HG02588 (cell line): ENCODE results near the gene NEDD4L.

Experiments used
- ATAC-seq: cut with Tn5 transposase; IDR thresholded peaks from one replicate; pipeline ENCODE4 v1.9.1; 2021; ENCODE audit warnings: mild to moderate bottlenecking, moderate library complexity; ENCODE audit not compliant: unreplicated experiment

The NEDD4L gene

GRCh38 chr18:58088691-58089065 is 44.7 kb downstream of the NEDD4L start:
- no peak for ATAC-seq

GRCh38 chr18:58091099-58091611 is 47.1 kb downstream of the NEDD4L start:
- peak; percentile 85 for ATAC-seq

DNA sequence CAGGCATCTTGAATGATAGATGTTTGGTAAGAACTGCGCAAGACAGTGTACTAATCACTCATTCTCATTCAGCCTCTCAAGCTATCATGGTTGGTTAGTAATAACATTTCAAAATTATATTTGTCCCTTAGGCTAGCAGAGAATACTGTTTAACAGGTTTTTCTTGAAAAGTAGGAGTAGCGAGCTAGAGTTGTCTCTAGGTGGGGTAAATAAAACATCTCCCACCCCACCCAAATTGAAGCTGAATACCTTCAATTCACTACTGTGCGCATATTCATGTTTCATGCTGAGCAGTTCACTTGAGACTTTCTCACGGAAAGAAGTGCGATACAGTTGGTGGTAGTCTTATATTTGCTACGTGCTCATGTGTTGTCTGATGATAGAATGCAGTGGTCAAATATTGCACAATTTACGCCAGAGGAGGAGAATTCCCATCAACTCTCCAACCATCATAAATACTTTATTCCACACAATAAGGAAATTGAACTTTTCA is 49.3 kb downstream of the NEDD4L start:
- ATAC-seq, result no peak

- no peak for ATAC-seq
These were observed 51.2 kb downstream of the NEDD4L start for GRCh38 chr18:58095222-58095621.

DNA sequence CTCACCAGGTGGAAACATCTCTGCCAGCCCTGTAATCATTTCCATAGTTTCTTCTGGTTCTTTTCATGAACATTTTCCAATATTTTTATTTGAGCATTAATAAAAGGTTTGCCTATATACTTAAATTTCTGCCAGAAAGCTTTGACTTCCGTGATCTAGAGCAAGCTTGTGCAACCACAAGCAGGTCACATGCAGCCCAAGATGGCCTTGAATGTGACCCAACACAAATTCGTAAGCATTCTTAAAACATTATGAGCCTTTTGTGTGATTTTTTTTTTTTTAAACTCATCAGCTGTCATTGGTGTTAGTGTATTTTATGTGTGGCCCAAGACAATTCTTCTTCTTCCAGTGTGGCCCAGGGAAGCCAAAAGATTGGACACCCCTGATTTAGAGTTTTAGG is 51.6 kb downstream of the NEDD4L start:
- ATAC-seq, result no peak

DNA sequence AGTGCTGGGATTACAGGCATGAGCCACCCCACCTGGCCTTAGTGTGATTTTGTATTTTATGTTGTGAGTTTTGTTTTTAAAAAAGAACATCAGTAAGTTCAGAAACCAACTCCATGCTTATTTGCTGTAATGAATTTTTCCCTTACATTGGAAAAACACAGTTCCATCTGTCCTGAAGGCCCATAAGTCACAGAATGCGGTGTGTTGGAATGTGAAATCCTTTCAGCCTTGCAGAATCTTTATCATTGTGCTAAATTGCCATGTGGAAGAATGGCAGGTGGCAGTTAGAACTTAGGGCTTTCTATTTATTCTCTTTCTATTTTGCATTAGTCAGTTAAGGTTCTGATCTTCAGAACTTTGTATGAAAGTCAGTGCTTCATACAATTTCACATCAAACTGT is 52.6 kb downstream of the NEDD4L start:
- no peak for ATAC-seq

GRCh38 chr18:58097121-58097906 is 53.3 kb downstream of the NEDD4L start:
- ATAC-seq, result no peak

DNA sequence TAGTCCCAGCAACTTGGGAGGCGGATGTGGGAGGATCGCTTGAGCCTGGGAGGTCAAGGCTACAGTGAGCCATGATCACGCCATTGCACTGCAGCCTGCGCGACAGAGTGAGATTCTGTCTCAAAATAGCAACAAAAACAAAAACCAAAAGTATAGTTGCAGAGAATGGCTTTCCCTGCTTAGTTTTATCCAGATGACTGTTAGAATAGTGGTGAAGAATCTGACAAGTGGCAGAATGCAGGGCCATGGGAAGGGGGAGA is 53.8 kb downstream of the NEDD4L start:
- ATAC-seq, result no peak

- no peak for ATAC-seq
These were observed 54.7 kb downstream of the NEDD4L start for GRCh38 chr18:58098706-58099105.

- peak; percentile 55 for ATAC-seq
These were observed 56.1 kb downstream of the NEDD4L start for GRCh38 chr18:58100154-58100553.

GRCh38 chr18:58101291-58101794 is 57.3 kb downstream of the NEDD4L start:
- ATAC-seq, result no peak

DNA sequence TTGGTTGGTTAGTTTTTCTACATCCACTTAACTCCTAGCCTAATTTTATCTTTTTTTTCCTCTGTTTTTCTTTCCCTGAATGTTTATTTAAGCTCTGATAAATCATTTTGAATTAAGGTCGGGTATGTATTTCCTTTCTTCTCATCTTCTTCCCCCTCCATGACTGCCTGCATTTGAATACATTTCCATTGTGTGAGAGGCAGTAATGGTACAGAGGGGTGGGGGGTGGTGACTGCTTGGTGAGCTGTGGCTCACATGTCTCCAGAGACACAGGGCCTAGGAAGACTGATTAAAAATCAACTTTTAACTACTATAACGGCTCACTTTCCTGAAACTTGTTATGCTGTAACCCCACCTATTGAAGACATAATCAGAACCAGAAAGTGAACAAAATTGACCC is 58.0 kb downstream of the NEDD4L start:
- ATAC-seq, result no peak

DNA sequence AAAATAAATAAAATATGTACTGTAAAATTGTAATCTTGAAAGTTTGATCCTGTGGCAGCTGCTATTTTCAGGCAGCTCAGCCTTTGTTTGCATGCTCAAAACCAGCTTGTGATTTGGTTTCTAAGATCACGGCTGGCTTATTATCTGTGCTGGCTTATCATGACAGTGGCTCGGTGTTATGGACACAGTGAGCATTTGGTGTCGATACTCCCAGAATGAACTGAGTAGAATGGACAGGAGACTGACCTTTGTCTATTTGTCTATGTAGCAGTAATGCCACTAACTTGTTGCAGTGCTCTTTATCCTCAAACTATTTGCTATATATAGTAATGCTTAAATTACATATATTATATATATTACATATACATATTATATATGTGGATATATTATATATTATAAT is 58.8 kb downstream of the NEDD4L start:
- ATAC-seq, result no peak

- ATAC-seq, result no peak
These were observed 59.4 kb downstream of the NEDD4L start for GRCh38 chr18:58103339-58103985.

DNA sequence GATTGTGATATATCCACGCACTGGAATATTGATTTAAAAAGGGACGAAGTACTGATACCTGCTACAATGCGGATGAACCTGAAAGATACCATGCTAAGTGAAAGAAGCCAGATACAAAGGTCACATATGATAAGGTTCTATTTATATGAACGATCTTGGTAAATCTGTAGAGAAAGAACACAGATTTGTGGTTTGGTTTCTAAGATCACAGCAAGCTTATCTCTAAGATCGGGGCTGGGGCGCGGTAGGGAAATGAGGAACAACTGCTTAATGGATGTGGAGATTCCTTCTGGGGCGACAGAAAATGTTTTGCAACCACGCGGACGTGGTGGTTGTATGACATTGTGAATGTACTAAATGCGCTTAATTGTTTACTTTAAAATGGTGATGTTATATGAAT is 60.1 kb downstream of the NEDD4L start:
- ATAC-seq, result no peak

DNA sequence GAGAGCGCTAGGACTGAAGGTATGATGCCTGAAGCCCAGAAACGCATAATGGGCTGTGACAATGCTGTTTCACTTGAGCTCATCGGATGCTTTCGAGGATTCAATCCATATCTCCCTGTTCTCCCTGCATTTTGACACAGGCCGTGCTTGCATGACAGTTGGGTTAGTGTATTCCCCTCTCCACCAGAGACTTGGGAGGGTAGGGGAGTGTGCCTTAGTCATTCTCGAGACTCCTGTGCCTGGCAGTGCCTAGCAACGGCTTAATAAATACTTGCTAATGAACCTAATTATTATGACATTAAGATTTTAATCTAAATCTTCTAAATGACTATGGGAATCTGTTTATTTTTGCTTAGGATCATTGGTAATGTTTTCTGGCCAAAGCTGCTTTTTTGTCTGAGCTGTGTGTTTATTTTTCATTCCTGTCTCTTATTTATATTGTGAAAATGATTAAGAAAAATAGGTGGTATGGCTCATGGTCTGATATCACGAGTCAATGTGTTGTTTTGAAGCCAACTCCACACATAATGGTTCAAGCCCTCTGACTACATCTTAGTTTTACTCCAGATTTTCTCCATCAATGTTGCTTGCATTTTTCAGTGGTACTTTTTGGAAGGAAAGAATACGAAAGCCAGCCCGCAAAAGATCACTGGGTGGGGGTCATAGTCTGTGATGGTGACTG is 61.3 kb downstream of the NEDD4L start:
- no peak for ATAC-seq

- no peak for ATAC-seq
These were observed 61.8 kb downstream of the NEDD4L start for GRCh38 chr18:58105888-58106260.

DNA sequence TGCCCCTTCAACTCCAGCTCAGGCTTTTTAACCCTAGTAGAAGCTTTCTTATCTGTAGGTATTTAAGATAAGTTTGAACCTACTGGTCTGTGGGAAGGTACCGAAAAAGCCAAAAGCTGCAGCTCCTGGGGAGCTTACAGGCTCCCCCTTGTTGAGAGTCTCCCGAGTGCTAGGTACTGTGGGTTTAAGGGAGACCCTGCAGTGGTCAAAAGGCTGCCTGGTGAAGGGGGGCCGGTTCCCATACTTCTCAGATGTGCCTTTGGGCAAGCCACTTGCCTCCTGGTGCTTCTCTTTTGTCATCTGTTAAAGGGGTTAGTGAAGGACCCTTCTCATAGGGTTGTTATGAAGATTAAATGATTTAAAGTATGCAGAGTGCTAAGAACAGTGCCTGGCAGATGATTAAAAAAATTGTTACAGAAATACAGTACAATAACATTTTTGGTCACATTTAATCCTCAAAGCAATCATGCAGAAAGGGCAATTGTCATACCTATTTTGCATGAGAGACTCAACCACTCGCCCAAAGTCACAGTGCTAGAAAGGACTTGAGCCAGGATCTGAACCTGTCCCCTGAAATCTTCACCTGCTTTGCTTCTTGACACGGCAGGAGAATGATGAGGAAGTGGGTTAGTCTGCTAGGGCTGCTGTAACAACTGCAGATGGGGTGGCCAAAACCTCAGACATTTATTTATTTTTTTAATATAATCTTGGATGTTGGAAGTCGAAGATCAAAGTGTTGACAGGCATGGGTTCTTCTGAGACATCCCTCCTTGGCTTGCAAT is 62.5 kb downstream of the NEDD4L start:
- ATAC-seq, result no peak

GRCh38 chr18:58109256-58109655 is 65.2 kb downstream of the NEDD4L start:
- no peak for ATAC-seq

DNA sequence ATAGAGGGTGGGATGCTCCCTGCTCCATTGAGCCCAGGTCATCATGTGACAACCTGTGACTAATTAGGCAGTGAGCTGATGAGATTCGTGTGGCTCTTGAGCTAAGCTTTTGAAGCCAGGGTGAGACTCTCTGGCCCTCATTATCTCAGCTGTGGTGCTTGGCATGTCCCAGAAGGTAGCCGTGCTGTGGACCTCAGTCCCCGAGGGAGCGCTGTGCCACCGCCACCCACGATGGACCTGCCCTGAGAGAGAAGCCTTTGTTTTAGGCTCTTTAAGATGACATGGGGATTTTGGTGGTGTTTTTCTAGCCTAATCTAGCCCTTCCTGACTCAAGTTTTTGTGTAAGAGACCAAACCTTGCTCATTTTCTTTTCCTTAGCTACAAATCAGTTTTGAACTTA is 66.4 kb downstream of the NEDD4L start:
- ATAC-seq, result no peak

DNA sequence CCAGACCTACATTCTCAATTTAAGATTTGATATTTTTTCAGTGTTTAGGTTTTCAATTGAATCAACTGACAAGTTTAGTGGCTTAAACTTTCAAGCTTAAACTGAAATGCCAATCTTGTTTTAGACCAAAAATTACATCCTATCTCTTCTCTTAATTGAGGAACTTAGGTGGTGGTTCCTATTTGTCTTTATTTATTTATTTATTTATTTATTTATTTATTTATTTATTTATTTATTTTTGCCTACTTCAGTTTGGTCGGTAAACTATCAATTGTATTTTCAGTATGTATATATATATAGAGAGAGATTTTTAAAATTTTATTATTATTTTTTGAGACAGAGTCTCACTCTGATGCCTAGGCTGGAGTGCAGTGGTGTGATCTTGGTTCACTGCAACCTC is 68.1 kb downstream of the NEDD4L start:
- ATAC-seq, result no peak
